Prostate gland (tissue), 2 donors: ENCODE results near the gene CREB3.

Experiments used
- CTCF ChIP-seq, 4 experiments: fragments of 200-600 bp in 2 of 4; fragments of 450-650 bp in 2 of 4; sonication (generic) in 2 of 4; IDR thresholded peaks; 1 replicate in 3 of 4; 2 replicates in 1 of 4; pipeline ENCODE4 v1.5.1; 2016 to 2019; ENCODE audit warnings: antibody characterized with exemption in 4 of 4, mild to moderate bottlenecking in 2 of 4, moderate library complexity in 2 of 4
- POLR2A ChIP-seq: fragments of 450-650 bp; IDR thresholded peaks from one replicate; pipeline ENCODE4 v1.6.1; 2016; ENCODE audit warnings: antibody characterized with exemption, mild to moderate bottlenecking

DNA sequence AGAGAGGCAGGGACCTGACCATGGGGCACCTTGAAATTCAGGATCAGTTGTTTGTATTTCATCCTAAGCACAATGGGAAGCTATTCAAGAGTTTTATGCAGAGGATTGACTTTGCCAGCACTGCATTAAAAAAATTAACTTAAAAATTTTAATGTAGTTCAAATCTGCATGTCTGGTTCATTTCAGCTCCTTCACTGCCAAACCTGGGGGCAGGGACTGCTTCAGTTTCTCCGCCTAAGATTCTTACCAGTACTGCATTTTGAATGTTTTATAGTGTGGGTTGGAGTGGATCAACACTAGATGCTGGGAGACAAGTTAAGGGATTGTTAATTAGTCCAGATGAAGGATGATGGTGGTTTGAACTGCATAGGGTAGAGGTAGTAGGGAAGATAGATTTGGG, 37.3 kb downstream of the CREB3 start:
- no peak for TF ChIP-seq CTCF (IDR thresholded peaks at IDR 0.05)
- no peak for TF ChIP-seq POLR2A
